ENCODE measurements around the gene CD79A. TPM values are rescaled to one million over a fixed set of nuclear protein-coding genes. Genes with fewer than 3 reads are reported as not detected.

CD79A gene
- total RNA-seq, 4 donors from 2014 or later, result 2.3 to 33.0 (median 8.2) TPM; not detected in 1

DNA sequence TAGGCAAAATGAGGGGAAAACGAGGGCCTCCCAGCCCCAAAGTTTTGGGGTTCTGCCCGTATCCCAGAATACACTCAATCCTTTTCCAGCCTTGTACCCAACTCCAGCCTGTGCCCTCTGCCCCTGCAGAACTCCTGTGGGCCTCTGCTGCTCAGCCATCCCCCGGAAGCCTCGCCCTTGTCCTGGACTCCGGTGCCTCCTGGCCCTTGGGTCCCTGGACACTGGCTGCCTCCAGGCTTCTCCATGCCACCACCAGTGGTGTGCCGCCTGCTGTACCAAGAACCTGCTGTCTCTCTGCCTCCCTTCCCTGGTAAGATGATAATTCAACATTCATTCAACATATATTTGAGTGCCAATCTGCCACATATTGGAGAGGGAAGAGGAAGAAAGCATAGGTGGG is 28.4 kb upstream of the CD79A start:
- 81 to 100% methylated on average over 1 to 6 of the region's 6 CpGs for WGBS, 2 donors (ENCODE audit: low coverage in 1 of 2)
- H3K4me1 ChIP-seq, result no peaks in the 10 kb centered on the region
- no peak for DNase-seq
- peaks cover 26% of the 10 kb centered on the region for H3K27me3 ChIP-seq
- in situ Hi-C loops (cut with MboI; ENCODE audit: low pct_ligation_motif_present in 1 of 4, low pct_unique_long_range_greater_than_20kb in 1 of 4, low sequenced_read_pairs in 3 of 4), result loop anchor here in 1 of 4 donors (25.0 kb wide), 1 partner anchor 361 kb away; no protein-coding TSS in a partner anchor
- no peak overlapping the region for H3K4me3 ChIP-seq
- no peak for TF ChIP-seq EP300 (IDR thresholded peaks at IDR 0.05; ENCODE audit: low read depth)
- TF ChIP-seq POLR2AphosphoS5 (IDR thresholded peaks at IDR 0.05), result no peak
- TF ChIP-seq CTCF (IDR thresholded peaks at IDR 0.05), result no peak
- TF ChIP-seq POLR2A (IDR thresholded peaks at IDR 0.05), result no peak
- intact Hi-C loops (cut with DNase I; ENCODE audit: low total_unique reads), result no loop called here
- H3K9me3 ChIP-seq, result no peaks in the 10 kb centered on the region
- no peaks in the 10 kb centered on the region for H3K36me3 ChIP-seq
- H3K27ac ChIP-seq, result no peak overlapping the region

GRCh38 chr19:41849067-41849466 is 28.0 kb upstream of the CD79A start:
- peaks cover 29% of the 10 kb centered on the region for H3K27me3 ChIP-seq
- no peak for TF ChIP-seq EP300 (IDR thresholded peaks at IDR 0.05; ENCODE audit: low read depth)
- TF ChIP-seq POLR2AphosphoS5 (IDR thresholded peaks at IDR 0.05), result no peak
- no peak for TF ChIP-seq POLR2A (IDR thresholded peaks at IDR 0.05)
- no peak for TF ChIP-seq CTCF (IDR thresholded peaks at IDR 0.05)
- no peak overlapping the region for H3K4me3 ChIP-seq
- no peaks in the 10 kb centered on the region for H3K9me3 ChIP-seq
- H3K27ac ChIP-seq, result no peak overlapping the region
- in situ Hi-C loops (cut with MboI; ENCODE audit: low pct_ligation_motif_present in 1 of 4, low pct_unique_long_range_greater_than_20kb in 1 of 4, low sequenced_read_pairs in 3 of 4), result loop anchor here in 1 of 4 donors (25.0 kb wide), 1 partner anchor 362 kb away; no protein-coding TSS in a partner anchor
- no peak for DNase-seq
- no peaks in the 10 kb centered on the region for H3K4me1 ChIP-seq
- no peaks in the 10 kb centered on the region for H3K36me3 ChIP-seq
- intact Hi-C loops (cut with DNase I; ENCODE audit: low total_unique reads), result no loop called here
- WGBS, 2 donors (ENCODE audit: low coverage in 1 of 2), result 80% methylated on average over 2 of the region's 2 CpGs; no CpG with 5 or more reads in 1 of the 2 donors

DNA sequence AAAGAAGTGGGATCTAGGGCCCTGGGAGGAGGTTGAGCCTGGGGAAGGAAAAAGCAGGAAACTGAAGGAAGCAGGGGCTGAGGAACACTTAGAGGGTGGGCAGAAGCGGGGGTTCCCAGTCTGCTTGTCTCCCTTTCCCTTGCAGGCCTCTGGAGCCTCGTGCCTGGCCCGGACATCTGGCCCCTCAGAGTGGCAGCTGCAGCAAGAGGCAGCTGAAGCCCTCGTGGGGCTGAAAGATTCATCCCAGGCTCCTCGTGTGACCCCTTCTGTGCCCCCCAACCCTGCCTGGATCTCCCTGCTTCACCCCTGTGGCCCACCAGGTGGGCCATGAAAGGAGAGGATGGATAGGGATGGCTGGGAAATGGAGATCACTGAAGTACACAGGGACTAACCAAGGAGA is 26.7 kb upstream of the CD79A start:
- in situ Hi-C loops (cut with MboI; ENCODE audit: low pct_ligation_motif_present in 1 of 4, low pct_unique_long_range_greater_than_20kb in 1 of 4, low sequenced_read_pairs in 3 of 4), result no loop called here
- WGBS, 2 donors (ENCODE audit: low coverage in 1 of 2), result 57% methylated on average over 5 of the region's 5 CpGs; no CpG with 5 or more reads in 1 of the 2 donors

DNA sequence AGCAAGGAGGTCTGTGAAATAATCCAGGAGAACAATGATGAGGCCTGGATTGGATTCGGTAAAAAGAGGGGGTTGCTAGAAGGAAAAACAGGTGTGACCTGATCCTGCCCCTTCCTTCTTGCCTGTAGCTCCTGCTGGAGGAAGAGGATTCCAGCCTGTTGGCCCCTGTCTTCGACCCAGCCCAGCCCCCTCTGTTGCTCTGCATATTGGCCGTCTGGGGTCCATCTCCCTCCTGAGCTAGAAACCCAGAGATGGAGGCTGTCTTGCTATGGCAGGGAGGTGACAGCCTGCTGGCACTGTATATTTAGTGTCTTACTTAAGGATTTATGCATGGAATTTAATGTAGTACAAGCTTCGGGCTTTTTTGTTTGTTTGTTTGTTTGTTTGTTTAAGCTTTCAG is 25.6 kb upstream of the CD79A start:
- in situ Hi-C loops (cut with MboI; ENCODE audit: low pct_ligation_motif_present in 1 of 4, low pct_unique_long_range_greater_than_20kb in 1 of 4, low sequenced_read_pairs in 3 of 4) (no loop called here), intact Hi-C loops (cut with DNase I; ENCODE audit: low total_unique reads) (no loop called here)
- Histone ChIP-seq H3K4me3 (no peak overlapping the region), H3K27ac (no peak overlapping the region), H3K4me1 (no peaks in the 10 kb centered on the region), H3K36me3 (no peaks in the 10 kb centered on the region), H3K27me3 (peaks cover 29% of the 10 kb centered on the region), H3K9me3 (no peaks in the 10 kb centered on the region)
- WGBS, 2 donors (ENCODE audit: low coverage in 1 of 2), result 36 to 49% methylated on average over 4 of the region's 4 CpGs
- TF ChIP-seq POLR2A (IDR thresholded peaks at IDR 0.05) (no peak), EP300 (IDR thresholded peaks at IDR 0.05; ENCODE audit: low read depth) (no peak), CTCF (IDR thresholded peaks at IDR 0.05) (no peak), POLR2AphosphoS5 (IDR thresholded peaks at IDR 0.05) (no peak)
- no peak for DNase-seq

More for the DNA sequence above, 26.7 kb upstream of the CD79A start:
- no peak for DNase-seq
- no peak overlapping the region for H3K4me3 ChIP-seq
- no peaks in the 10 kb centered on the region for H3K9me3 ChIP-seq
- peaks cover 29% of the 10 kb centered on the region for H3K27me3 ChIP-seq
- H3K4me1 ChIP-seq, result no peaks in the 10 kb centered on the region
- no peak overlapping the region for H3K27ac ChIP-seq
- H3K36me3 ChIP-seq, result no peaks in the 10 kb centered on the region
- no peak for TF ChIP-seq CTCF (IDR thresholded peaks at IDR 0.05)
- no peak for TF ChIP-seq POLR2AphosphoS5 (IDR thresholded peaks at IDR 0.05)
- no peak for TF ChIP-seq POLR2A (IDR thresholded peaks at IDR 0.05)
- no peak for TF ChIP-seq EP300 (IDR thresholded peaks at IDR 0.05; ENCODE audit: low read depth)
- intact Hi-C loops (cut with DNase I; ENCODE audit: low total_unique reads), result no loop called here
